Smooth muscle cell (in vitro differentiated cells): ENCODE measurements around the gene GMDS. TPM values are rescaled to one million over a fixed set of nuclear protein-coding genes. Genes with fewer than 3 reads are reported as not detected.

Experiments used
- DNase-seq: peaks from one replicate; lab custom pipeline; 2025; ENCODE audit not compliant: unreplicated experiment; lab: John Stamatoyannopoulos, UW
- H2AFZ ChIP-seq: fragments of 200-600 bp; sonication (generic); 2 replicates; pipeline ENCODE4 v1.6.0; 2016; ENCODE audit warnings: antibody characterized with exemption, low read depth, mild to moderate bottlenecking
- H3F3A ChIP-seq: fragments of 200-600 bp; sonication (generic); 2 replicates; pipeline ENCODE4 v1.6.0; 2017; ENCODE audit warnings: antibody characterized with exemption, low read depth
- H3K27ac ChIP-seq: fragments of 200-600 bp; sonication (generic); 2 replicates; pipeline ENCODE4 v1.5.1; 2016; ENCODE audit warnings: low read depth, mild to moderate bottlenecking
- H3K27me3 ChIP-seq: fragments of 200-600 bp; sonication (generic); 2 replicates; pipeline ENCODE4 v1.6.1; 2016; ENCODE audit warnings: low read depth, mild to moderate bottlenecking
- H3K36me3 ChIP-seq: fragments of 200-600 bp; sonication (generic); 2 replicates; pipeline ENCODE4 v1.5.1; 2016; ENCODE audit warnings: low read depth
- H3K4me1 ChIP-seq: fragments of 200-600 bp; sonication (generic); 2 replicates; pipeline ENCODE4 v1.5.1; 2016; ENCODE audit warnings: low read depth
- H3K4me2 ChIP-seq: fragments of 200-600 bp; sonication (generic); 2 replicates; pipeline ENCODE4 v1.6.0; 2016; ENCODE audit warnings: mild to moderate bottlenecking
- H3K4me3 ChIP-seq: fragments of 200-600 bp; sonication (generic); 2 replicates; pipeline ENCODE4 v1.5.1; 2016; ENCODE audit warnings: mild to moderate bottlenecking
- H3K79me2 ChIP-seq: fragments of 200-600 bp; sonication (generic); 2 replicates; pipeline ENCODE4 v1.6.0; 2016; ENCODE audit warnings: low read depth, mild to moderate bottlenecking
- H3K9ac ChIP-seq: fragments of 200-600 bp; sonication (generic); 2 replicates; pipeline ENCODE4 v1.6.0; 2016; ENCODE audit warnings: low read depth
- H3K9me3 ChIP-seq: fragments of 200-600 bp; sonication (generic); replicated peaks from 2 replicates; pipeline ENCODE4 v1.5.1; 2016; ENCODE audit warnings: low read depth
- H4K20me1 ChIP-seq: fragments of 200-600 bp; sonication (generic); 2 replicates; pipeline ENCODE4 v1.6.0; 2016; ENCODE audit warnings: low read depth
- CTCF ChIP-seq: fragments of 200-600 bp; sonication (generic); IDR thresholded peaks from 2 replicates; pipeline ENCODE4 v1.5.1; 2017; ENCODE audit warnings: borderline replicate concordance, mild to moderate bottlenecking, antibody characterized with exemption; ENCODE audit not compliant: insufficient read depth, poor library complexity, severe bottlenecking
- WGBS: methylation state at CpG from one replicate; pipeline ENCODE4 v1.1.7; 2016; ENCODE audit warnings: low lambda C conversion rate; 5-methylcytosine and 5-hydroxymethylcytosine counted together
- polyA plus RNA-seq: library from polyadenylated mRNA; unstranded; fragments of >200 nt; fragmentation: Nextera tagmentation; extraction: Ambion mirVana; gene quantifications from 2 replicates; pipeline ENCODE4 v1.2.1, GENCODE V29; 2016
- total RNA-seq: library from RNA; depleted of rRNA; stranded (reverse); fragments of >200 nt; gene quantifications from 2 replicates; pipeline ENCODE4 v1.2.3, GENCODE V29; 2014

The GMDS gene
- total and polyA plus RNA-seq, 2 experiments from 2014 or later = 3.7 to 8.5 TPM

GRCh38 chr6:2035826-2036709 is 209.3 kb downstream of the GMDS start:
- peaks cover 5% of the 10 kb centered on the region for H3K27me3 ChIP-seq
- no peak overlapping the region for H3K9ac ChIP-seq
- no peak overlapping the region for H3K4me3 ChIP-seq
- H3K36me3 ChIP-seq = no peaks in the 10 kb centered on the region
- no peak overlapping the region for H3K27ac ChIP-seq
- no peaks in the 10 kb centered on the region for H4K20me1 ChIP-seq
- 85% methylated on average over 11 of the region's 11 CpGs for WGBS
- H3K4me1 ChIP-seq = no peaks in the 10 kb centered on the region
- no peaks in the 10 kb centered on the region for H3F3A ChIP-seq
- DNase-seq = no peak
- no peak overlapping the region for H2AFZ ChIP-seq
- H3K4me2 ChIP-seq = no peak overlapping the region
- no peaks in the 10 kb centered on the region for H3K9me3 ChIP-seq
- TF ChIP-seq CTCF = no peak
- no peaks in the 10 kb centered on the region for H3K79me2 ChIP-seq

GRCh38 chr6:2035046-2035445 is 210.4 kb downstream of the GMDS start:
- 92% methylated on average over 1 of the region's 1 CpG for WGBS
- Histone ChIP-seq H3K36me3 (no peaks in the 10 kb centered on the region), H2AFZ (no peak overlapping the region), H3F3A (no peaks in the 10 kb centered on the region), H3K4me1 (no peaks in the 10 kb centered on the region), H3K79me2 (no peaks in the 10 kb centered on the region), H3K4me2 (no peak overlapping the region), H3K4me3 (no peak overlapping the region), H3K9me3 (no peaks in the 10 kb centered on the region), H4K20me1 (no peaks in the 10 kb centered on the region), H3K9ac (no peak overlapping the region), H3K27ac (no peak overlapping the region), H3K27me3 (no peaks in the 10 kb centered on the region)
- TF ChIP-seq CTCF = no peak
- DNase-seq = no peak

DNA sequence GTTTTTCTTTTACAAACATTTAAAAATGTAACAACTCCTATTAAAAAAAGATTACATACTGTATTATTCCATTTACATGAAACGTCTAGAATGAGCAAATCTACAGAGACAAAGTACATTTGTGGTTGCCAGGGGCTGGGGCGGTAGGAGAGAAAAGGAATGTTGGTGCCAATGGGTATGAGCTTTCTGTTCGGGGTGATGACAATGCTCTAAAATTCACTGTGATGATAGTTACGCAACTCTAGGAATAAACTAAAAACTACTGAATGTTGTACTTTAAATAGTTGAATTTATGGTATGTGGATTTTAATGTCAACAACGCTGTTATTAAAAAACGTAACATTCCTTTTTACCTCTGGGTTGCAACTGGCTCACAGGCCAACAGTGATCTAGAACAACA is 211.1 kb downstream of the GMDS start:
- Histone ChIP-seq H3K79me2 (no peaks in the 10 kb centered on the region), H3F3A (no peaks in the 10 kb centered on the region), H4K20me1 (no peaks in the 10 kb centered on the region), H3K4me2 (no peak overlapping the region), H3K9ac (no peak overlapping the region), H3K4me1 (no peaks in the 10 kb centered on the region), H2AFZ (no peak overlapping the region), H3K4me3 (no peak overlapping the region), H3K36me3 (no peaks in the 10 kb centered on the region), H3K9me3 (no peaks in the 10 kb centered on the region), H3K27me3 (peaks cover 7% of the 10 kb centered on the region), H3K27ac (no peak overlapping the region)
- DNase-seq = no peak
- no peak for TF ChIP-seq CTCF
- WGBS = 89% methylated on average over 6 of the region's 6 CpGs

- DNase-seq = no peak
- no peak overlapping the region for H3K4me2 ChIP-seq
- H2AFZ ChIP-seq = no peak overlapping the region
- no peak overlapping the region for H3K9ac ChIP-seq
- 94% methylated on average over 4 of the region's 4 CpGs for WGBS
- no peak overlapping the region for H3K4me3 ChIP-seq
- no peak for TF ChIP-seq CTCF
- H3K9me3 ChIP-seq = no peaks in the 10 kb centered on the region
- no peaks in the 10 kb centered on the region for H4K20me1 ChIP-seq
- peaks cover 9% of the 10 kb centered on the region for H3K27me3 ChIP-seq
- no peaks in the 10 kb centered on the region for H3K4me1 ChIP-seq
- H3K36me3 ChIP-seq = no peaks in the 10 kb centered on the region
- H3K27ac ChIP-seq = no peak overlapping the region
- H3F3A ChIP-seq = no peaks in the 10 kb centered on the region
- no peaks in the 10 kb centered on the region for H3K79me2 ChIP-seq
These were observed 211.9 kb downstream of the GMDS start for GRCh38 chr6:2033544-2033943.
